ENCODE results near the gene DRC1.
"Not testable (repeated sequence)": the region's sequence is repeated elsewhere in the genome, so short reads cannot be mapped to it uniquely, and the experiment has no call there.

Gene DRC1

GRCh38 chr2:26464390-26465265 is 62.9 kb downstream of the DRC1 start:
- DNase-seq = no peak

- DNase-seq = no peak
These were observed 63.7 kb downstream of the DRC1 start for GRCh38 chr2:26465266-26465925.

- no peak for DNase-seq
These were observed 64.3 kb downstream of the DRC1 start for GRCh38 chr2:26465981-26466471.

GRCh38 chr2:26466662-26467310 is 65.1 kb downstream of the DRC1 start:
- no peak for DNase-seq

- not testable (repeated sequence) for DNase-seq
These were observed 66.8 kb downstream of the DRC1 start for GRCh38 chr2:26468544-26468943.

GRCh38 chr2:26469092-26469710 is 67.5 kb downstream of the DRC1 start:
- peak; percentile 92 for DNase-seq

GRCh38 chr2:26469955-26470354 is 68.2 kb downstream of the DRC1 start:
- no peak for DNase-seq

GRCh38 chr2:26470601-26471260 is 69.0 kb downstream of the DRC1 start:
- DNase-seq = no peak

- DNase-seq = no peak
These were observed 69.6 kb downstream of the DRC1 start for GRCh38 chr2:26471289-26471688.

GRCh38 chr2:26471766-26472706 is 70.3 kb downstream of the DRC1 start:
- peak; percentile 7 for DNase-seq

GRCh38 chr2:26472821-26473655 is 71.3 kb downstream of the DRC1 start:
- no peak for DNase-seq

- no peak for DNase-seq
These were observed 72.1 kb downstream of the DRC1 start for GRCh38 chr2:26473796-26474195.

GRCh38 chr2:26474261-26474785 is 72.6 kb downstream of the DRC1 start:
- DNase-seq = no peak

- DNase-seq = no peak
These were observed 73.3 kb downstream of the DRC1 start for GRCh38 chr2:26475037-26475436.

GRCh38 chr2:26475832-26476501 is 74.2 kb downstream of the DRC1 start:
- DNase-seq = no peak

- no peak for DNase-seq
These were observed 75.6 kb downstream of the DRC1 start for GRCh38 chr2:26477126-26477910.

- no peak for DNase-seq
These were observed 76.2 kb downstream of the DRC1 start, which contains the start of gene OTOF for GRCh38 chr2:26477911-26478253. Gene OTOF, minus strand, starts transcription at chr2:26478124.

- DNase-seq = no peak
These were observed 76.6 kb downstream of the DRC1 start for GRCh38 chr2:26478366-26478765.
